ENCODE results near the gene C2orf66.
A peak's percentile ranks its signal among the peaks of the same experiment; 100 is the strongest.

C2orf66 gene

GRCh38 chr2:196809260-196809659 is at the start of gene C2orf66:
C2orf66 (minus strand) TSS chr2:196809355; CDS start chr2:196809336, 19 bp downstream.
- no peak for DNase-seq

- DNase-seq: no peak
Measured at GRCh38 chr2:196854629-196855028, 45.5 kb upstream of the C2orf66 start.

GRCh38 chr2:196853301-196854087 is 44.3 kb upstream of the C2orf66 start:
- no peak for DNase-seq

GRCh38 chr2:196851088-196851487 is 41.9 kb upstream of the C2orf66 start:
- no peak for DNase-seq

- peak; percentile 4 for DNase-seq
Measured at GRCh38 chr2:196849895-196850294, 40.7 kb upstream of the C2orf66 start.

GRCh38 chr2:196846295-196846694 is 37.1 kb upstream of the C2orf66 start:
- DNase-seq: no peak

- no peak for DNase-seq
Measured at GRCh38 chr2:196845371-196845770, 36.2 kb upstream of the C2orf66 start.

- DNase-seq: no peak
Measured at GRCh38 chr2:196840171-196840570, 31.0 kb upstream of the C2orf66 start.

- DNase-seq: no peak
Measured at GRCh38 chr2:196839574-196839973, 30.4 kb upstream of the C2orf66 start.

GRCh38 chr2:196836440-196836839 is 27.3 kb upstream of the C2orf66 start:
- no peak for DNase-seq

GRCh38 chr2:196830701-196831100 is 21.5 kb upstream of the C2orf66 start:
- no peak for DNase-seq

GRCh38 chr2:196827356-196827755 is 18.2 kb upstream of the C2orf66 start:
- DNase-seq: no peak

GRCh38 chr2:196823750-196824522 is 14.8 kb upstream of the C2orf66 start:
- DNase-seq: no peak

GRCh38 chr2:196821195-196821594 is 12.0 kb upstream of the C2orf66 start:
- DNase-seq: no peak

- DNase-seq: no peak
Measured at GRCh38 chr2:196808083-196808665, 981 bp downstream of the C2orf66 start.

- DNase-seq: no peak
Measured at GRCh38 chr2:196804381-196804780, 4.8 kb downstream of the C2orf66 start.

- no peak for DNase-seq
Measured at GRCh38 chr2:196802401-196802800, 6.8 kb downstream of the C2orf66 start.

- no peak for DNase-seq
Measured at GRCh38 chr2:196801674-196802261, 7.4 kb downstream of the C2orf66 start.

- DNase-seq: no peak
Measured at GRCh38 chr2:196798980-196799379, 10.2 kb downstream of the C2orf66 start.

- DNase-seq: no peak
Measured at GRCh38 chr2:196792865-196793264, 16.3 kb downstream of the C2orf66 start.

GRCh38 chr2:196783431-196784094 is 25.6 kb downstream of the C2orf66 start:
- peak; percentile 7 for DNase-seq

GRCh38 chr2:196767101-196767500 is 42.1 kb downstream of the C2orf66 start:
- DNase-seq: no peak

- no peak for DNase-seq
Measured at GRCh38 chr2:196759378-196759706, 49.8 kb downstream of the C2orf66 start.
